H1 (cell line): Measurements from ENCODE around the gene LAYN. TPM values are rescaled to one million over a fixed set of nuclear protein-coding genes. Genes with fewer than 3 reads are reported as not detected.

ENCODE experiments used
- CHD2 ChIP-seq: IDR thresholded peaks from 2 replicates; pipeline ENCODE4 v1.6.1; 2012; ENCODE audit warnings: low read length, improper control_type of control experiment
- NRF1 ChIP-seq: IDR thresholded peaks from 2 replicates; pipeline ENCODE4 v1.6.1; 2011; ENCODE audit warnings: mild to moderate bottlenecking, low read depth, low read length, improper control_type of control experiment
- polyA plus RNA-seq, 7 experiments: library from polyadenylated mRNA; depleted of rRNA in 3 of 7; stranded (reverse) in 5 of 7; unstranded in 2 of 7; fragments of >200 nt in 5 of 7; fragments of 200-250 nt in 2 of 7; gene quantifications; 1 replicate in 5 of 7; 2 replicates in 1 of 7; 4 replicates in 1 of 7; pipeline versions ENCODE4 v1.2.1 to v1.2.3, GENCODE V29; 2011 to 2013; ENCODE audit warnings: missing spikeins in 2 of 7, mixed read lengths in 2 of 7
- total RNA-seq: library from RNA; stranded (reverse); fragmentation: NEBNext Ultra II Directional; extraction: Animal tissue kit (Norgen Biotek cat#: 25700); gene quantifications from 2 replicates; pipeline ENCODE4 v1.2.1, GENCODE V29; 2021

LAYN gene
- total and polyA plus RNA-seq, 2 of the 8 experiments (the other 6 are each of a cell fraction or from before 2014, with no cell fraction given), result 4.2 to 9.3 TPM

DNA sequence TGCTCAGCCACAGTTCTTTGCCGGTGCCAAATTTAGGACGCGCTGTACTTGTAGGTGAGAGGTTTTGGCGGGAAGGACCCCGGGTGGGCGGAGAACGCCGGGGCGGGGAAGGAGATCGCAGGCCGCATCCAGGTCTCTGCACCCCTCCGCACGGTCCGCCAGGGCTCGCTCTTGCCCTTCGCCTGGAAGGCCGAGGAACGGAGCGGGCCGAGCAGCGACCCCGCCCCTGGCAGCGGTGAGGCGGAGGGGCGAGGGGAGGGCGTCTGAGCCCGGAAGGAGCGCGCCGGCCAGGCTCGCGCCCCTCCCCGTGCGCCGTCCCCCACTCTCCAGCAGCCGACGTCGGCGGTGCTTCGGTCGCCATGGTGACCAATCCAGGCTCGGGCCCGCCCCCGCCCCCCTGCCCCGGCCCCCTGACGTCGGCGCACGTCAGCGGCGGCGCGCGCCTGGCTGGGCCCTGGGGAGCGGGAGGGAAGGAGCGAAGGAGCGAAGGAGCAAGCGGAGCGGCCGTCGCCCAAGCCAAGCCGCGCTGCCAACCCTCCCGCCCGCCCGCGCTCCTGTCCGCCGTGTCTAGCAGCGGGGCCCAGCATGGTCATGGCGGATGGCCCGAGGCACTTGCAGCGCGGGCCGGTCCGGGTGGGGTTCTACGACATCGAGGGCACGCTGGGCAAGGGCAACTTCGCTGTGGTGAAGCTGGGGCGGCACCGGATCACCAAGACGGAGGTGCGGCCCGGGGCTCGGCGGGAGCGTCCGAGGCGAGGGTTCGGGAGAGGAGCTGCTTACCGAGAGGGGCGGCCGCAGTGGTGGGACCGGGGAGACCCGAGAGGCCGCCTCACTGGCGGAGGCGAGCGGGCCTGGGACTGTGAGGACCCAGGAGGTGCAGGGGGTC lies 61.7 kb downstream of the LAYN start, which contains the start of gene SIK2 (continued):
- TF ChIP-seq CHD2, result 0 out of 2 replicates have a peak, but pooled peaks have one; percentile 32
- no peak for TF ChIP-seq NRF1
